A549 (cell line): ENCODE data around the gene ARL3.

ENCODE experiments used
- E2F6 ChIP-seq: IDR thresholded peaks from 2 replicates; pipeline ENCODE4 v1.6.1; 2012; ENCODE audit warnings: low read depth, borderline replicate concordance
- ELK1 ChIP-seq: fragments of 150-350 bp; IDR thresholded peaks from 2 replicates; pipeline ENCODE4 v1.6.1; 2014; ENCODE audit warnings: low read depth, mild to moderate bottlenecking, low read length
- EP300 ChIP-seq, 2 experiments: fragments of >200 bp; sonication (Bioruptor Twin); formaldehyde crosslinking; IDR thresholded peaks; 2 replicates in 1 of 2; 3 replicates in 1 of 2; pipeline ENCODE4 v1.6.1; 2016 to 2017
- ESRRA ChIP-seq: fragments of 150-350 bp; IDR thresholded peaks from 2 replicates; pipeline ENCODE4 v1.6.1; 2014; ENCODE audit warnings: mild to moderate bottlenecking, low read length, borderline replicate concordance
- FOSB ChIP-seq: fragments of 250-450 bp; sonication (Bioruptor Pico); IDR thresholded peaks from 2 replicates; pipeline ENCODE4 v1.5.0; 2020; ENCODE audit warnings: mild to moderate bottlenecking, moderate library complexity
- JUN ChIP-seq, 2 experiments: fragments of >200 bp; sonication (Bioruptor Twin); formaldehyde crosslinking; IDR thresholded peaks; 2 replicates in 1 of 2; 3 replicates in 1 of 2; pipeline ENCODE4 v1.6.1; 2016 to 2017
- NR3C1 ChIP-seq: fragments of >200 bp; sonication (Bioruptor Twin); formaldehyde crosslinking; IDR thresholded peaks from 3 replicates; pipeline ENCODE4 v1.6.1; 2017
- POLR2A ChIP-seq: IDR thresholded peaks from 2 replicates; pipeline ENCODE4 v1.6.1; 2012; ENCODE audit warnings: mild to moderate bottlenecking, low read length
- RAD21 ChIP-seq, 2 experiments: fragments of >200 bp in 1 of 2; sonication (Bioruptor Twin) in 1 of 2; formaldehyde crosslinking in 1 of 2; IDR thresholded peaks in 1 of 2; conservative IDR thresholded peaks in 1 of 2; 2 replicates in 1 of 2; 3 replicates in 1 of 2; pipeline ENCODE4 v1.6.1; 2012 to 2018; ENCODE audit warnings: inconsistent platforms in 1 of 2
- RFX5 ChIP-seq: fragments of 450-650 bp; IDR thresholded peaks from 2 replicates; pipeline ENCODE4 v1.7.1; 2014; ENCODE audit warnings: antibody characterized with exemption, mild to moderate bottlenecking, moderate library complexity
- TP53 ChIP-seq: fragments of 250-450 bp; sonication (Bioruptor Pico); IDR thresholded peaks from 2 replicates; pipeline ENCODE4 v1.5.0; 2021; ENCODE audit warnings: mild to moderate bottlenecking, moderate library complexity
- TF ChIP-seq, protein P1 (sequence below): IDR thresholded peaks from 2 replicates; pipeline ENCODE4 v1.6.1; 2012
- TF ChIP-seq, protein P2 (sequence below): fragments of >200 bp; sonication (Bioruptor Twin); formaldehyde crosslinking; IDR thresholded peaks from 3 replicates; pipeline ENCODE4 v1.5.1; 2016
- TF ChIP-seq, protein P3 (sequence below): fragments of 200-600 bp; sonication (generic); IDR thresholded peaks from 2 replicates; pipeline ENCODE4 v1.6.1; 2016; ENCODE audit warnings: antibody characterized with exemption, mild to moderate bottlenecking, moderate library complexity

GRCh38 chr10:102646610-102647442 lies 67.4 kb downstream of the ARL3 start:
- TF ChIP-seq, protein P1, sequence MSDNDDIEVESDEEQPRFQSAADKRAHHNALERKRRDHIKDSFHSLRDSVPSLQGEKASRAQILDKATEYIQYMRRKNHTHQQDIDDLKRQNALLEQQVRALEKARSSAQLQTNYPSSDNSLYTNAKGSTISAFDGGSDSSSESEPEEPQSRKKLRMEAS: no peak
- TF ChIP-seq RAD21 (conservative IDR thresholded peaks at IDR 0.05 in 1 of 2, IDR thresholded peaks at IDR 0.05 in 1 of 2) (no peak), RFX5 (no peak), POLR2A (no peak), EP300 (IDR thresholded peaks at IDR 0.05) (no peak), ESRRA (no peak), FOSB (CRISPR knock-in tag) (no peak), E2F6 (no peak), ELK1 (no peak), TP53 (CRISPR knock-in tag) (no peak), NR3C1 (no peak), JUN (IDR thresholded peaks at IDR 0.05) (no peak)
- TF ChIP-seq, protein P2, sequence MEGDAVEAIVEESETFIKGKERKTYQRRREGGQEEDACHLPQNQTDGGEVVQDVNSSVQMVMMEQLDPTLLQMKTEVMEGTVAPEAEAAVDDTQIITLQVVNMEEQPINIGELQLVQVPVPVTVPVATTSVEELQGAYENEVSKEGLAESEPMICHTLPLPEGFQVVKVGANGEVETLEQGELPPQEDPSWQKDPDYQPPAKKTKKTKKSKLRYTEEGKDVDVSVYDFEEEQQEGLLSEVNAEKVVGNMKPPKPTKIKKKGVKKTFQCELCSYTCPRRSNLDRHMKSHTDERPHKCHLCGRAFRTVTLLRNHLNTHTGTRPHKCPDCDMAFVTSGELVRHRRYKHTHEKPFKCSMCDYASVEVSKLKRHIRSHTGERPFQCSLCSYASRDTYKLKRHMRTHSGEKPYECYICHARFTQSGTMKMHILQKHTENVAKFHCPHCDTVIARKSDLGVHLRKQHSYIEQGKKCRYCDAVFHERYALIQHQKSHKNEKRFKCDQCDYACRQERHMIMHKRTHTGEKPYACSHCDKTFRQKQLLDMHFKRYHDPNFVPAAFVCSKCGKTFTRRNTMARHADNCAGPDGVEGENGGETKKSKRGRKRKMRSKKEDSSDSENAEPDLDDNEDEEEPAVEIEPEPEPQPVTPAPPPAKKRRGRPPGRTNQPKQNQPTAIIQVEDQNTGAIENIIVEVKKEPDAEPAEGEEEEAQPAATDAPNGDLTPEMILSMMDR: no peak
- TF ChIP-seq, protein P3, sequence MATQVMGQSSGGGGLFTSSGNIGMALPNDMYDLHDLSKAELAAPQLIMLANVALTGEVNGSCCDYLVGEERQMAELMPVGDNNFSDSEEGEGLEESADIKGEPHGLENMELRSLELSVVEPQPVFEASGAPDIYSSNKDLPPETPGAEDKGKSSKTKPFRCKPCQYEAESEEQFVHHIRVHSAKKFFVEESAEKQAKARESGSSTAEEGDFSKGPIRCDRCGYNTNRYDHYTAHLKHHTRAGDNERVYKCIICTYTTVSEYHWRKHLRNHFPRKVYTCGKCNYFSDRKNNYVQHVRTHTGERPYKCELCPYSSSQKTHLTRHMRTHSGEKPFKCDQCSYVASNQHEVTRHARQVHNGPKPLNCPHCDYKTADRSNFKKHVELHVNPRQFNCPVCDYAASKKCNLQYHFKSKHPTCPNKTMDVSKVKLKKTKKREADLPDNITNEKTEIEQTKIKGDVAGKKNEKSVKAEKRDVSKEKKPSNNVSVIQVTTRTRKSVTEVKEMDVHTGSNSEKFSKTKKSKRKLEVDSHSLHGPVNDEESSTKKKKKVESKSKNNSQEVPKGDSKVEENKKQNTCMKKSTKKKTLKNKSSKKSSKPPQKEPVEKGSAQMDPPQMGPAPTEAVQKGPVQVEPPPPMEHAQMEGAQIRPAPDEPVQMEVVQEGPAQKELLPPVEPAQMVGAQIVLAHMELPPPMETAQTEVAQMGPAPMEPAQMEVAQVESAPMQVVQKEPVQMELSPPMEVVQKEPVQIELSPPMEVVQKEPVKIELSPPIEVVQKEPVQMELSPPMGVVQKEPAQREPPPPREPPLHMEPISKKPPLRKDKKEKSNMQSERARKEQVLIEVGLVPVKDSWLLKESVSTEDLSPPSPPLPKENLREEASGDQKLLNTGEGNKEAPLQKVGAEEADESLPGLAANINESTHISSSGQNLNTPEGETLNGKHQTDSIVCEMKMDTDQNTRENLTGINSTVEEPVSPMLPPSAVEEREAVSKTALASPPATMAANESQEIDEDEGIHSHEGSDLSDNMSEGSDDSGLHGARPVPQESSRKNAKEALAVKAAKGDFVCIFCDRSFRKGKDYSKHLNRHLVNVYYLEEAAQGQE: no peak
